H1 (cell line): ENCODE results near the gene SRRM3. TPM values are rescaled to one million over a fixed set of nuclear protein-coding genes. Genes with fewer than 3 reads are reported as not detected.

Experiments used
- JUND ChIP-seq: IDR thresholded peaks from 2 replicates; pipeline ENCODE4 v1.6.1; 2011; ENCODE audit warnings: mild to moderate bottlenecking, improper control_type of control experiment, low read length
- RXRA ChIP-seq: IDR thresholded peaks from 2 replicates; pipeline ENCODE4 v1.6.1; 2011; ENCODE audit warnings: low read depth, mild to moderate bottlenecking, low read length, moderate library complexity; ENCODE audit not compliant: insufficient read depth
- TBP ChIP-seq: IDR thresholded peaks from 2 replicates; pipeline ENCODE4 v1.6.1; 2011; ENCODE audit warnings: low read depth, low read length, improper control_type of control experiment
- polyA plus RNA-seq, 7 experiments: library from polyadenylated mRNA; depleted of rRNA in 3 of 7; stranded (reverse) in 5 of 7; unstranded in 2 of 7; fragments of >200 nt in 5 of 7; fragments of 200-250 nt in 2 of 7; gene quantifications; 1 replicate in 5 of 7; 2 replicates in 1 of 7; 4 replicates in 1 of 7; pipeline versions ENCODE4 v1.2.1 to v1.2.3, GENCODE V29; 2011 to 2013; ENCODE audit warnings: missing spikeins in 2 of 7, mixed read lengths in 2 of 7
- total RNA-seq: library from RNA; stranded (reverse); fragmentation: NEBNext Ultra II Directional; extraction: Animal tissue kit (Norgen Biotek cat#: 25700); gene quantifications from 2 replicates; pipeline ENCODE4 v1.2.1, GENCODE V29; 2021

Gene SRRM3
- total and polyA plus RNA-seq, 2 of the 8 experiments (the other 6 are each of a cell fraction or from before 2014, with no cell fraction given), result 10.4 to 17.4 TPM

- TF ChIP-seq TBP, result peak; percentile 45; the same call in 1 of the 2 replicates
- TF ChIP-seq RXRA, result no peak
- TF ChIP-seq JUND, result no peak
These were observed 65.6 kb downstream of the SRRM3 start (continued) for GRCh38 chr7:76267107-76267893.
